Activated CD8-positive, alpha-beta memory T cell treated with anti-CD3 and anti-CD28 coated beads, Interleukin-2, amount 10 ng/mL, durations not matched to agents 7 days and 5 days (primary cell): ENCODE results near the gene BACE1. TPM values are rescaled to one million over a fixed set of nuclear protein-coding genes. Genes with fewer than 3 reads are reported as not detected.

Experiments used
- ATAC-seq: fragments of 150-1000 bp; cut with Tn5 transposase; one replicate; pipeline ENCODE4 v1.10.0; 2021; ENCODE audit warnings: moderate library complexity
- CTCF ChIA-PET: fragments of 350-600 bp; sonication (Branson Sonifier 250); formaldehyde crosslinking; loops from one replicate; lab custom pipeline; 2021; ENCODE audit warnings: antibody characterized with exemption; lab: Charles Lee
- DNase-seq: peaks from one replicate; pipeline ENCODE4 v3.0.0-alpha.2; 2020
- H3K27ac Mint-ChIP-seq: one replicate; pipeline ENCODE4 v1.8.0; 2021; ENCODE audit warnings: mild to moderate bottlenecking, mixed read lengths
- H3K27me3 Mint-ChIP-seq: one replicate; pipeline ENCODE4 v1.8.0; 2021; ENCODE audit warnings: mixed read lengths
- H3K36me3 Mint-ChIP-seq: one replicate; pipeline ENCODE4 v1.8.0; 2021; ENCODE audit warnings: mild to moderate bottlenecking, mixed read lengths
- H3K4me1 Mint-ChIP-seq: one replicate; pipeline ENCODE4 v1.8.0; 2021; ENCODE audit warnings: mixed read lengths
- H3K4me3 Mint-ChIP-seq: one replicate; pipeline ENCODE4 v1.8.0; 2021; ENCODE audit warnings: mild to moderate bottlenecking, moderate library complexity, mixed read lengths
- H3K9me3 Mint-ChIP-seq: one replicate; pipeline ENCODE4 v1.8.0; 2022; ENCODE audit warnings: low read depth, mixed read lengths
- total RNA-seq, 2 experiments: library from RNA; stranded (reverse); gene quantifications; one replicate each; pipeline ENCODE4 v1.2.3, GENCODE V29; 2021

Gene BACE1
- total RNA-seq, 2 experiments from 2014 or later, result 0.79 to 1.7 TPM

GRCh38 chr11:117255966-117256365, 60.1 kb downstream of the BACE1 start:
- Mint-ChIP-seq H3K27me3 (no peaks in the 10 kb centered on the region), H3K4me1 (peaks cover 4% of the 10 kb centered on the region), H3K36me3 (peaks cover 15% of the 10 kb centered on the region), H3K9me3 (no peaks in the 10 kb centered on the region), H3K4me3 (no peak overlapping the region), H3K27ac (no peak overlapping the region)
- ATAC-seq, result no peak
- CTCF ChIA-PET, result interaction anchor here (0.5 kb wide), 1 partner anchor 9 kb away, joined by 3 read pairs; no protein-coding TSS in a partner anchor
- DNase-seq, result no peak

GRCh38 chr11:117251506-117251905, 64.5 kb downstream of the BACE1 start:
- Mint-ChIP-seq H3K27me3 (no peaks in the 10 kb centered on the region), H3K27ac (no peak overlapping the region), H3K36me3 (peaks cover 21% of the 10 kb centered on the region), H3K4me3 (no peak overlapping the region), H3K4me1 (peaks cover 5% of the 10 kb centered on the region), H3K9me3 (no peaks in the 10 kb centered on the region)
- CTCF ChIA-PET, result no interaction called here
- ATAC-seq (no peak), DNase-seq (no peak)

- ATAC-seq (no peak), DNase-seq (no peak)
- Mint-ChIP-seq H3K36me3 (peaks cover 22% of the 10 kb centered on the region), H3K4me1 (peaks cover 3% of the 10 kb centered on the region), H3K9me3 (no peaks in the 10 kb centered on the region), H3K27me3 (no peaks in the 10 kb centered on the region), H3K27ac (no peak overlapping the region), H3K4me3 (no peak overlapping the region)
- CTCF ChIA-PET, result no interaction called here
Observed at GRCh38 chr11:117249571-117249970, 66.5 kb downstream of the BACE1 start.

GRCh38 chr11:117248341-117248740, 67.7 kb downstream of the BACE1 start:
- no peak for ATAC-seq
- H3K27me3 Mint-ChIP-seq, result no peaks in the 10 kb centered on the region
- peaks cover 3% of the 10 kb centered on the region for H3K4me1 Mint-ChIP-seq
- no peak for DNase-seq
- H3K4me3 Mint-ChIP-seq, result no peak overlapping the region
- CTCF ChIA-PET, result interaction anchor here (1.1 kb wide), 1 partner anchor 14 kb away, joined by 3 read pairs; no protein-coding TSS in a partner anchor
- H3K9me3 Mint-ChIP-seq, result no peaks in the 10 kb centered on the region
- H3K27ac Mint-ChIP-seq, result no peak overlapping the region
- H3K36me3 Mint-ChIP-seq, result peaks cover 22% of the 10 kb centered on the region

GRCh38 chr11:117239295-117239694, 76.8 kb downstream of the BACE1 start:
- CTCF ChIA-PET, result interaction anchor here (1.3 to 1.7 kb wide), 2 partner anchors 12 to 89 kb away, joined by 5 to 6 read pairs; partner anchors contain the start of gene CEP164
- ATAC-seq, result no peak
- Mint-ChIP-seq H3K4me1 (peaks cover 3% of the 10 kb centered on the region), H3K27me3 (no peaks in the 10 kb centered on the region), H3K4me3 (no peak overlapping the region), H3K36me3 (peaks cover 7% of the 10 kb centered on the region), H3K27ac (no peak overlapping the region), H3K9me3 (no peaks in the 10 kb centered on the region)
- DNase-seq, result no peak

GRCh38 chr11:117238221-117238620, 77.8 kb downstream of the BACE1 start:
- DNase-seq (no peak), ATAC-seq (no peak)
- no peaks in the 10 kb centered on the region for H3K9me3 Mint-ChIP-seq
- CTCF ChIA-PET, result interaction anchor here (1.7 kb wide), 1 partner anchor 90 kb away, joined by 5 read pairs; the partner anchor contains the start of gene CEP164
- H3K27ac Mint-ChIP-seq, result no peak overlapping the region
- peaks cover 13% of the 10 kb centered on the region for H3K4me1 Mint-ChIP-seq
- H3K36me3 Mint-ChIP-seq, result peaks cover 5% of the 10 kb centered on the region
- H3K27me3 Mint-ChIP-seq, result no peaks in the 10 kb centered on the region
- H3K4me3 Mint-ChIP-seq, result no peak overlapping the region

Other genes with a start within 250 kb of the BACE1 start
- gene SIK3, start 217.8 kb downstream of the BACE1 start, total RNA-seq, result 10 to 100 TPM; 31.0 to 38.3 TPM
- 10 to 100 TPM; 54.5 to 66.4 TPM for gene PAFAH1B2, start 172.0 kb downstream of the BACE1 start, total RNA-seq
- 10 to 100 TPM; 18.9 to 21.3 TPM for gene SIDT2, start 137.5 kb downstream of the BACE1 start, total RNA-seq
- gene TAGLN, start 116.9 kb downstream of the BACE1 start, total RNA-seq, result 1 to 10 TPM; 2.3 to 2.7 TPM
- gene PCSK7, start 84.2 kb downstream of the BACE1 start, total RNA-seq, result 100 to 1,000 TPM; 121 to 140 TPM
- 10 to 100 TPM; 18.5 to 20.5 TPM for gene RNF214, start 83.6 kb downstream of the BACE1 start, total RNA-seq
- 1 to 10 TPM; 4.5 to 5.1 TPM for gene BACE1-AS, start 24.9 kb downstream of the BACE1 start, total RNA-seq
- gene CEP164, start 11.6 kb upstream of the BACE1 start, total RNA-seq, result 10 to 100 TPM; 36.0 to 38.6 TPM